Measurements from ENCODE around the gene SPP1.
"Not testable (repeated sequence)": the region's sequence is repeated elsewhere in the genome, so short reads cannot be mapped to it uniquely, and the experiment has no call there.

Gene SPP1

DNA sequence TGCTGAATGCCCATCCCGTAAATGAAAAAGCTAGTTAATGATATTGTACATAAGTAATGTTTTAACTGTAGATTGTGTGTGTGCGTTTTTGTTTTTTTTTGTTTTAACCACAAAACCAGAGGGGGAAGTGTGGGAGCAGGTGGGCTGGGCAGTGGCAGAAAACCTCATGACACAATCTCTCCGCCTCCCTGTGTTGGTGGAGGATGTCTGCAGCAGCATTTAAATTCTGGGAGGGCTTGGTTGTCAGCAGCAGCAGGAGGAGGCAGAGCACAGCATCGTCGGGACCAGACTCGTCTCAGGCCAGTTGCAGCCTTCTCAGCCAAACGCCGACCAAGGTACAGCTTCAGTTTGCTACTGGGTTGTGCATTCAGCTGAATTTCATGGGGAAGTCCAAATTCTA lies at the start of gene SPP1:
Gene SPP1 (plus strand): TSS at position 249 of the 400 bp plus-strand sequence. CDS start 1,182 bp downstream, outside the sequence.
- DNase-seq (ENCODE audit: low spot score), result peak; percentile 95

DNA sequence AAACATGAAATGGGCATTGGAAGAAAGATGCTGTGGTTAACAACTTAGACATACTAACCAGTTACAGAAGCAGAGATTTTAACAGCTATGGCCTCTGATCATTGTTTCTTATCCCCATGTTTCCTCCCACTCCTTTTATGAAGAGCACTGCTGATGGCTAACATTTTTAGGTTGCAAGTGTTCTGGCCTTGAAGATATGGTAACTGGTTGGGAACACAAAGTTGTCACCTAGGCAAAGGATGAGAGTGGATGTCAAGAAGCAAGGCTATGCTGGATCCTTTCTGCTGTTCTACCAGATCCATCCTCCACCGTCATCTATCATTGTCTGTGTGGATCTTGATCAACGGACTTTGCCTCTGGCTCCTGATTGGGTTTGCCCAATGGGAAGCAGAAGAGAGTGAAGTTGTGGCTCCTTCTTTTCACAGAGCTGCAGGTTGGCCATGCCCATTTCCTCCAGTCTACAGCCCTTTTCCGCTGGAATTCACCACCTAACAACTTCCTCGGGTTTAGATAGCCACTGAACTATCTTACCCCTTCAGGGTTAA lies 48.9 kb upstream of the SPP1 start:
- no peak for DNase-seq (ENCODE audit: low spot score)

GRCh38 chr4:87930629-87931028 lies 44.9 kb upstream of the SPP1 start:
- no peak for DNase-seq (ENCODE audit: low spot score)

- DNase-seq (ENCODE audit: low spot score), result no peak
Measured at GRCh38 chr4:87931932-87932331, 43.6 kb upstream of the SPP1 start.

DNA sequence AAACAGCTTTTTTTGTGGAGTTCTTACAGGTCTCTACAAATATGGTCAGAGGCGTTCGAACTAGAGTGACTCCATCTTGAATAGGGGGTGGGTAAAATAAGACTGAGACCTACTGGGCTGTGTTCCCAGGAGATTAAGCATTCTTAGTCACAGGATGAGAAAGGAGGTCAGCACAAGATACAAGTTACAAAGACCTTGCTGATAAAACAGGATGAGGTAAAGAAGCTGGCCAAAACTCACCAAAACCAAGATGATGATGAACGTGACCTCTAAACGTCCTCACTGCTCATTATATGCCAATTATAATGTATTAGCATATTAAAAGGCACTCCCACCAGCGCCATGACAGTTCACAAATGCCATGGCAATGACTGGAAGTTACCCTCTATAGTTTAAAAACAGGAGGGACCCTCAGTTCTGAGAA lies 42.8 kb upstream of the SPP1 start:
- no peak for DNase-seq (ENCODE audit: low spot score)

DNA sequence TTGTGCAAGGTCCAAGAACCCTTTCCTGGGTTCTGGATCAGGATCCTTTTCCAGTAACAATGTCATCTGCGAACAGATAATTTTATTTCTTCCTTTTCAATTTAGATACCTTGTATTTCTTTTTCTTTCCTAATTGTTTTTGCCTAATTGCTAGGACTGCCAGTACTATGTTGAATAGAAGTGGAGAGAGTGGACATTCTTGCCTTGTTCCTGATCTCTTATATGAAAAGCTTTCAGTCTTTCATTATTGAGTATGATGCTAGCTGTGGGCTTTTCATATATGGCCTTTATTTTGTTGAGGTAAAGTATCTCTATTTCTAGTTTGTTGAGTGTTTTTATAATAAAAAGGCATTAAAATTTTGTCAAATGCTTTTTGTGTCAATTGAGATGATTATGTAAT lies 42.2 kb upstream of the SPP1 start:
- no peak for DNase-seq (ENCODE audit: low spot score)

DNA sequence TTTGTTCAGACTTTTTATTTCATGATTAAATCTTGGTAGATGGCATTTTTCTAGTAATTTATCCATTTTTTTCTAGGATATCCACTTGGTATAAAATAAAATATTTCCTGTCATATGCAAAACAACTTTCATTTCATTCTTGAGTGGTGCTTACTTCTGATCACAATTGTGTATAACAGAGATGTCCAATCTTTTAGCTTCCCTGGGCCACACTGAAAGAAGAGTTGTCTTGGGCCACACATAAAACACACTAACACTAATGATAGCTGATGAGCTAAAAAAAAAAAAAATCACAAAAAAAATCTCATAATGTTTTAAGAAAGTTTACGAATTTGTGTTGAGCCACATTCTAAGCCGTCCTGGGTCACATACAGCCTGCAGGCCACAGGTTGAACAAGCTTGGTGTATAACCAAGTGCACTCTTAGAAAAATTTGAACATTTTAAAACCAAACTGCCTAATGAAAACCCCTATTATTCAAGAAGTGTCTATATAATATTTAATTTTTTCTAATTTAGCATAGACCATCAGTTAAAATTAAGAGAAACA lies 41.3 kb upstream of the SPP1 start:
- DNase-seq (ENCODE audit: low spot score), result no peak

DNA sequence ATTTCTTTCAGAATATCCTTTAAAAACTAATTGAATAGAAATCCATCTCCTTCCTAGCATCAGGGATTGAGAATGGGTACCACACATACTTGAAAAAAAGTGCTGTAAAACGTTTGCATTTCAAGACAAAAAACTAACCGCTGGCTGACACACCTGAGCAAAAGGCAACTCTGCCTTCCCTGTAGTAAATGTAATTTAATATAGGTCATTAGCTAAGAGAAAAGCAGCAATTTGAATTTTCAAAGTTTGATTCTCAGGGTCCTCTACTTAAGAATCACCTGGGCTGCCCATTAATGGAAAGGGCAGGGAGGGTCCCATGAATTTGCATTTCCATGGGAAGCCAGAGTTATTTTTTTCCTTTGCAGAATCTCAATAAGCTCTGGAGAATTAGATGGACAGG lies 40.5 kb upstream of the SPP1 start:
- DNase-seq (ENCODE audit: low spot score), result no peak

GRCh38 chr4:87935954-87936353 lies 39.6 kb upstream of the SPP1 start:
- not testable (repeated sequence) for DNase-seq (ENCODE audit: low spot score)

- no peak for DNase-seq (ENCODE audit: low spot score)
Measured at GRCh38 chr4:87937523-87937922, 38.0 kb upstream of the SPP1 start.

DNA sequence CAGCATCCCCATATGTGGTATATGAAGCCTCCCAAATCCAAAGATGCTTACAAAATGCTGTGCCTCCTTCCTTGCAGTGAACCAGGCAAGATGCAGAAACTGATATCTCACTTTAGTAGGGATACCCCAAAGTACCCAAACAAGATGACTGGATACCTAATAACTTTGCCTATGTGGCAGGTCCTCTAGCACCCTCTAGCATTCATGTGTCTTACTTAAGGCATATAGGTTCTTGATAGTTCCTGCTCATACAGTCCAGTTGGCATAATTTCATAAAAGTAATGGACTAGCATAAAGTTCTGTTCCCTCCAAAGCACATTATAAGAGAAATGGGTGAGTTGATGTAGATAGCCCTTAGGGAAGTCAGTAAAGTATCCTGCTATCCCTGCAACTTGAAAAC lies 36.8 kb upstream of the SPP1 start:
- DNase-seq (ENCODE audit: low spot score), result peak; percentile 30

DNA sequence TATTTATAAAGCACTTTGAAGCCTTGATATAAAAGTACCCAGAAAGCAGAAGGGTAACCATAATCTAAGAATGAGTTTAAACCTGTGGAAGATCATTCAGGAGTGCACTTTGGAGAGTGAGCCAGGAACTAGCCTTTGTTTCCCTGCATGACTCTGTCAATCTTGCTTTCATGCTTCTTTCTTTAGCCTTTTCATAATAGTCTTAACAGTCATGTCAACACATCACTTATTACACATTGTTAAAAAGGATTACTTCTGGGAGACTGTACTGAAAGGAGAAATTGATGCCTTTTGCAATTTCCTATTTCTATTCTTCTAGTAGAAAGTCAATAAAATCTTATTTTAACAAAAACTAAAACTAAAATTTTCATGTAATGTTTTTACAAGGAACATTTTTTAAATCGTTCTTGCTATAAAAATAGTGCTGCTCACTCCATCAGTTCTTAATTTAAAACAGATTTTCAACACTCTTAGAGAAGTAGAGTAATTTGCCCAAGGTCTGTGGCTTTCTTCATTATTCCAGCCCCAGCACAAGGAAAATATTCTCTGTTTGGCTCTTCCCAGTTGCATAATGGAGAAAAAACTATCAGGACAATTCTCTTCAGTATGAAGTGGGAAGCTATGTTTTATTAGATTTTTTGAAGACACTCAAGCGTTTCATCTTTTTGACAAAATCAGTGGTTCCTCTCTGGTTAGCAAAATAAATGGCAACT lies 35.4 kb upstream of the SPP1 start:
- no peak for DNase-seq (ENCODE audit: low spot score)

GRCh38 chr4:87940809-87941208 lies 34.7 kb upstream of the SPP1 start:
- DNase-seq (ENCODE audit: low spot score), result not testable (repeated sequence)

- DNase-seq (ENCODE audit: low spot score), result no peak
Measured at GRCh38 chr4:87941537-87942392, 33.7 kb upstream of the SPP1 start.

DNA sequence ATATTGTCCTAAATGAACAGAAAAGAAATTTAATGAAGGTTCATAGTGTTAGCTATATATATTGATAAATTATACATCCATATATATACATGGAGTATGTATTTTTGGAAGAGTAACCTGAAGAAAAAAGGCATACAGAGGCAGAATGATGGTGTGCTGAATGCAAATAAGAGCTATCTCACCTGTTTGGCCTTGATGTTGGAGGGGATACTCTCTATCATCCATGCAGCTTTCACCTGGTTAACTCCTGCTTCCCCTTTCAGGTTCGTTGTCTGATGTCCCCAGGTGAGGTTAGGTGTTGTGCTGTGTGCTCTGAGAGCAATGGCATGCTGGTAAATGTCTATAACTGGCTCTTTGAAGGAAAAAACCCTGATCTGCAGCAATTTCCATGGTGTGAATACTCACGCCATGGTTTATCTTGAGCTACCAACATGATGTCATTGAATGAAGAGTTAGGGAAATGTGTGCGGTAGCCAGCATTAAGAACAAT lies 31.8 kb upstream of the SPP1 start:
- no peak for DNase-seq (ENCODE audit: low spot score)

- no peak for DNase-seq (ENCODE audit: low spot score)
Measured at GRCh38 chr4:87944967-87945366, 30.5 kb upstream of the SPP1 start.

DNA sequence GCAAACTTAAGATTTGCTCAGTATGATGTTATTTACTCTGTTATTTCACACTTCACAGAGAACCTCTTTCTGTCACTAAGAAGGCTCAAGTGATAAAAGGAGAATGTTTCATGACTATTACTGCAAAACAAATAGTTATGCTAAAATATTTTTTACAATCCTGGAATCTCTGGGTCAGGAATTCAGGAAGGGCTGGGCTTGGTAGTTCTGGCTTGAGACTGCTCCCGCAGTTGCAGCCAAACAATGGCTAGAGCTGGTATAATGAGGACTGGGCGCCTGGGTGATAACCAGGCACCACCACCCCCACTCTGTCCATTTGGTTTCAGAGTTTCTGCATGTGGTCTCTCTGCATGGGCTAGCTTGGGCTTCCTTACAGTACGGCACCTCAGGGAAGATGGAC lies 28.7 kb upstream of the SPP1 start:
- DNase-seq (ENCODE audit: low spot score), result no peak

DNA sequence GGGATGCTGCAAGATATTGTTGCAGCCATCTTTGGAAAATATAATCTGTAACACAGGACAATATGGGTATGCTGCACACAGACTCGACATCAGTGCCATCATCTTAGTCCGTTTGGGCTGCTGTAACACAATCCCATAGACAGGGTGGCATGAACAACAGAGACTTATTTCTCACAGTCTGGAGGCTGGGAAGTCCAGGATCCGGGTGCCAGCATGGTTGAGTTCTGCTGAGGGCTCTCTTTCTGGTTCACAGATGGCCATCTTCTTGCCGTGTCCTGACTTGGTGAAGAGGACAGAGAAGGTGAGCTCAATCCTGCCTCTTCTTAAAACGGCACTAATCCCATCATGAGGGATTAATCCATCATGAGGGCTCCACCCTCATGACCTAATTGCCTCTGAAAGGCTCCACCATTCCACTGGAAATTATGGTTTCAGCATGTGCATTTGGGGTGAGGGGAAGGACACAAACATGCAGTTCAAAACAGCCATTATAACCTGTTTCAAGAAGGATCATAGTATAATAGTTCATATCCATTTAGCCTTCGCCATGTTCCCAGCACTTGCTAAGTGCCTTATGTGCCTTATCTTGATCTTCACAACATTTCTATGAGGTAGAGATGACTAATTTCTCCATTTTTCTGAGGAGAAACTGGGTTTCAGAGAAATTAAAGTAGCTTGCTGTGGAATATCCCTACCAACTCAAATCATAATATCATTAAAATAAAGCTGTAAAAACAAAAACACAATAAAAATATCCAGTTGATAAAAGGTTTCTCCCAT lies 27.9 kb upstream of the SPP1 start:
- DNase-seq (ENCODE audit: low spot score), result no peak

DNA sequence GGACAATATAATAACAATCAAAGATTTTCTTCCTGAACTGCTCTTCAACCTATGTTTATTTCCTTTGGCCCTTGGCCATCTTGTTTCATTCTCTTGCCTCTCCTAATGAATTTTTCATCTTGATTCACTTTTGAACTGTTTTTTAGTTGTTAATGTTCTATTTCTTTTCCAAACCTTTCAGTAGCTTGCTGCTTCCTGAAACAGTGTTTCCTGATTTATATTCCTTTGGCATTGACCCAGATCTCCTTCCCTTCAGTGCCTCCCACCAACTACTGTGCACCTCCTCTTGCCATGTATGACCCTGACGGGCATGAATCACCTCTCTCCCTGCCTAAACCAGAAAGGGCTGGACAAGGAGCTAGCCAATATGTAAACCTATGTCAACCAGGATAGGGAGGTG lies 25.6 kb upstream of the SPP1 start:
- DNase-seq (ENCODE audit: low spot score), result no peak

- DNase-seq (ENCODE audit: low spot score), result no peak
Measured at GRCh38 chr4:87950493-87950892, 25.0 kb upstream of the SPP1 start.

- no peak for DNase-seq (ENCODE audit: low spot score)
Measured at GRCh38 chr4:87950936-87951511, 24.5 kb upstream of the SPP1 start.

All from pons (tissue), 1 donor.